Measurements from ENCODE around the gene ZNRF3. TPM values are rescaled to one million over a fixed set of nuclear protein-coding genes. Genes with fewer than 3 reads are reported as not detected.

The ZNRF3 gene
- total RNA-seq, 1 donor from 2014 or later: 10.5 TPM

DNA sequence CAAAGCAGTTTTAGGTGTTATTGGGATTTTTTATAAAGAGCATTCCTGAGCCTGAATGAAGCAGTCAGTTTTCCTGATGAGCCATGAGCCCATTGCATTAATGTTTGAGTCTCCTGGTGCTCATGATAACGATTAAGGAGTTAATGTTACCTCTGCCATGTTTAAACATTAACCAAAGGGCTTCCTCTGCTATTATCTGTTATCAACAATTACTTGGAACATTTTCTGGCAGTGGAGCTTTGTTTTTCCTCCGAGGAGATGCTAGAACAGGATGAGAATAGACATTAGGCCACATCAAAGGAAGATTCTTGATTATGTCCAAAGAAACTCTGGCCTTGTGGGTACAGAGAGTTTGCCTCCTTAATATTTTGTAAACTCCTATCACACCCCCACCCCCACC is 49.9 kb downstream of the ZNRF3 start:
- H3K4me3 ChIP-seq (ENCODE audit: low read depth, low read length): no peak overlapping the region
- H3K27me3 ChIP-seq (ENCODE audit: control insufficient read depth, insufficient read depth, low read length): no peaks in the 10 kb centered on the region
- no peaks in the 10 kb centered on the region for H3K36me3 ChIP-seq (ENCODE audit: control insufficient read depth, insufficient read depth, low read length)
- no peak for DNase-seq (ENCODE audit: low read depth)
- TF ChIP-seq, protein P1, sequence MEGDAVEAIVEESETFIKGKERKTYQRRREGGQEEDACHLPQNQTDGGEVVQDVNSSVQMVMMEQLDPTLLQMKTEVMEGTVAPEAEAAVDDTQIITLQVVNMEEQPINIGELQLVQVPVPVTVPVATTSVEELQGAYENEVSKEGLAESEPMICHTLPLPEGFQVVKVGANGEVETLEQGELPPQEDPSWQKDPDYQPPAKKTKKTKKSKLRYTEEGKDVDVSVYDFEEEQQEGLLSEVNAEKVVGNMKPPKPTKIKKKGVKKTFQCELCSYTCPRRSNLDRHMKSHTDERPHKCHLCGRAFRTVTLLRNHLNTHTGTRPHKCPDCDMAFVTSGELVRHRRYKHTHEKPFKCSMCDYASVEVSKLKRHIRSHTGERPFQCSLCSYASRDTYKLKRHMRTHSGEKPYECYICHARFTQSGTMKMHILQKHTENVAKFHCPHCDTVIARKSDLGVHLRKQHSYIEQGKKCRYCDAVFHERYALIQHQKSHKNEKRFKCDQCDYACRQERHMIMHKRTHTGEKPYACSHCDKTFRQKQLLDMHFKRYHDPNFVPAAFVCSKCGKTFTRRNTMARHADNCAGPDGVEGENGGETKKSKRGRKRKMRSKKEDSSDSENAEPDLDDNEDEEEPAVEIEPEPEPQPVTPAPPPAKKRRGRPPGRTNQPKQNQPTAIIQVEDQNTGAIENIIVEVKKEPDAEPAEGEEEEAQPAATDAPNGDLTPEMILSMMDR (IDR thresholded peaks at IDR 0.05; ENCODE audit: insufficient read depth, low read length, poor library complexity, severe bottlenecking): no peak

DNA sequence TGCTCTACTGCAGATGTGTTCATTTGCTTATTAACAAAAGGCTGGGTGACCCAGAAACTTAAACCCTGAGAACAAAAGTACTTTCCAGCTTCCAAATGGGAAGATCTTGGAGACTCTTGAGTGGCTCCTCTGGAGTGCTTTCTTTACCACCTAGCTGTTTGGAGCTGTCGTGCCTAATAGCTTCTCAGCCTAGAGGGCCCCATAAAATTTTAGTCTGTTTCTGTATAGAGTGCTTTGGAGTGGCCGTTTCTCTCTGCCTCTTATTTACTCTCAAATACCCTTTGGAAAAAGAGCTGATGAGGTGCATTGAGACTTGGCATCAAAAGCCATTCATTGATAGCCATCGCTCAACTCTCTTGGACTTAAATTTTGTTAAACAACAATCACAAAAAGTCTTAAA is 50.7 kb downstream of the ZNRF3 start:
- DNase-seq (ENCODE audit: low read depth): no peak
- Histone ChIP-seq H3K27me3 (ENCODE audit: control insufficient read depth, insufficient read depth, low read length) (no peaks in the 10 kb centered on the region), H3K4me3 (ENCODE audit: low read depth, low read length) (no peak overlapping the region), H3K36me3 (ENCODE audit: control insufficient read depth, insufficient read depth, low read length) (no peaks in the 10 kb centered on the region)
- TF ChIP-seq, protein P1 (IDR thresholded peaks at IDR 0.05; ENCODE audit: insufficient read depth, low read length, poor library complexity, severe bottlenecking): no peak

GRCh38 chr22:28935140-28935539 is 51.8 kb downstream of the ZNRF3 start:
- H3K4me3 ChIP-seq (ENCODE audit: low read depth, low read length): no peak overlapping the region
- TF ChIP-seq, protein P1 (IDR thresholded peaks at IDR 0.05; ENCODE audit: insufficient read depth, low read length, poor library complexity, severe bottlenecking): no peak
- no peak for DNase-seq (ENCODE audit: low read depth)
- H3K27me3 ChIP-seq (ENCODE audit: control insufficient read depth, insufficient read depth, low read length): no peaks in the 10 kb centered on the region
- no peaks in the 10 kb centered on the region for H3K36me3 ChIP-seq (ENCODE audit: control insufficient read depth, insufficient read depth, low read length)

- no peak overlapping the region for H3K4me3 ChIP-seq (ENCODE audit: low read depth, low read length)
- no peaks in the 10 kb centered on the region for H3K36me3 ChIP-seq (ENCODE audit: control insufficient read depth, insufficient read depth, low read length)
- H3K27me3 ChIP-seq (ENCODE audit: control insufficient read depth, insufficient read depth, low read length): no peaks in the 10 kb centered on the region
- no peak for DNase-seq (ENCODE audit: low read depth)
- TF ChIP-seq, protein P1 (IDR thresholded peaks at IDR 0.05; ENCODE audit: insufficient read depth, low read length, poor library complexity, severe bottlenecking): peak; percentile 28
These were observed 52.3 kb downstream of the ZNRF3 start for GRCh38 chr22:28935713-28936112.

DNA sequence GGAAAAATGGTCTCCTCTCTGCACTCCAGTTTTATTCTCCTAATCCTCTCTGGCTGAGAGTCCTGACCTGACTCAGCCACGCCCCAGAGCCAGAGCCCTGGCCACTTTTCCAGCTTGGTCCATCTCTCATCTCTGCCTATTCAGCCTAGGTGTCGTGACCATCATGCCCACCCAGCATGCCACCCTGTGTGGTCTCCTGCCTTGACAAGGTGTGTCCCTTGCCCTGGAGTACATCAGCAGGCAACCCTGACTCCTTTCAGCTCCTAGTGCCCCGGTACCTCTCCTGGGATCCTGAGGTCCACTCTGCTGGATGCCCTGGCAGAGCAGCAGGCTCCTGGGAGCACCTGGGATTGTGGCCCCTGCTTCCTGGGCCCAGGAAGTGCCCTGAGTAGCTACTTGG is 52.8 kb downstream of the ZNRF3 start:
- Histone ChIP-seq H3K27me3 (ENCODE audit: control insufficient read depth, insufficient read depth, low read length) (no peaks in the 10 kb centered on the region), H3K4me3 (ENCODE audit: low read depth, low read length) (no peak overlapping the region), H3K36me3 (ENCODE audit: control insufficient read depth, insufficient read depth, low read length) (no peaks in the 10 kb centered on the region)
- no peak for DNase-seq (ENCODE audit: low read depth)
- TF ChIP-seq, protein P1 (IDR thresholded peaks at IDR 0.05; ENCODE audit: insufficient read depth, low read length, poor library complexity, severe bottlenecking): no peak

GRCh38 chr22:28937206-28938025 is 54.0 kb downstream of the ZNRF3 start:
- no peak overlapping the region for H3K4me3 ChIP-seq (ENCODE audit: low read depth, low read length)
- DNase-seq (ENCODE audit: low read depth): no peak
- TF ChIP-seq, protein P1 (IDR thresholded peaks at IDR 0.05; ENCODE audit: insufficient read depth, low read length, poor library complexity, severe bottlenecking): no peak
- H3K27me3 ChIP-seq (ENCODE audit: control insufficient read depth, insufficient read depth, low read length): no peaks in the 10 kb centered on the region
- no peaks in the 10 kb centered on the region for H3K36me3 ChIP-seq (ENCODE audit: control insufficient read depth, insufficient read depth, low read length)

All from kidney epithelial cell (primary cell).